ENCODE measurements around the gene DNAJB9. TPM values are rescaled to one million over a fixed set of nuclear protein-coding genes. Genes with fewer than 3 reads are reported as not detected.

DNAJB9 gene
- total and polyA plus RNA-seq, 9 of the 15 experiments (the other 6 are each of a cell fraction or from before 2014, with no cell fraction given): 4.3 to 34.2 (median 9.6) TPM

- FAIRE-seq (peak; percentile 86), ATAC-seq (peak; percentile 75), DNase-seq (ENCODE audit: extremely low read depth in 1 of 4, low spot score in 3 of 4) (peak; percentile 41 to 87 (median 60))
- under 1% methylated on average over 36 of the region's 36 CpGs for WGBS (ENCODE audit: insufficient coverage, low coverage, missing lambda C conversion rate)
- in situ Hi-C loops (cut with MboI): no loop called here
- H3K4me3 ChIP-seq: peak overlapping the region; percentile 72
- peaks cover 82% of the 10 kb centered on the region for H3K79me2 ChIP-seq (ENCODE audit: control insufficient read depth, insufficient read depth, low read length)
- H3K9ac ChIP-seq (ENCODE audit: insufficient read depth in 1 of 2, low read depth in 2 of 2, low read length in 2 of 2): peak overlapping the region; percentile 94 to 99
- POLR2A ChIA-PET: interaction anchor here (0.6 to 2.0 kb wide), 21 partner anchors 9 to 116 kb away, joined by 3 to 19 read pairs (median 3); partner anchors contain the start of gene PNPLA8
- no peaks in the 10 kb centered on the region for H3K27me3 ChIP-seq (ENCODE audit: control insufficient read depth in 2 of 2, insufficient read depth in 2 of 2, low read length in 2 of 2)
- CTCF ChIA-PET (ENCODE audit: low intra/inter-chr PET ratio): no interaction called here
- TSS peak; percentile 46 for BruUV-seq (replicated peaks)
- peak overlapping the region; percentile 92 for H3K27ac ChIP-seq (ENCODE audit: extremely low read depth, low read depth, low read length)
- H3K4me1 ChIP-seq (replicated peaks in 1 of 2; ENCODE audit: control insufficient read depth in 2 of 2, insufficient read depth in 2 of 2, low read length in 2 of 2): peaks cover 11 to 13% of the 10 kb centered on the region in 2 experiments; a peak in 4 of 5 replicates
- peaks cover 53% of the 10 kb centered on the region for H3K36me3 ChIP-seq (ENCODE audit: control insufficient read depth, insufficient read depth, low read length)
- peak overlapping the region; percentile 87 for H2AFZ ChIP-seq (ENCODE audit: low read depth, low read length)
- intact Hi-C loops (cut with micrococcal nuclease): loop anchor here (2.0 kb wide), 1 partner anchor 21 kb away; no protein-coding TSS in a partner anchor
- peak overlapping the region; percentile 98 for H3K4me2 ChIP-seq (ENCODE audit: insufficient read depth, low read length)
- no peaks in the 10 kb centered on the region for H3K9me3 ChIP-seq (replicated peaks; ENCODE audit: control insufficient read depth, insufficient read depth, low read depth, low read length)
- H4K20me1 ChIP-seq (replicated peaks; ENCODE audit: control insufficient read depth, insufficient read depth, low read length): no peaks in the 10 kb centered on the region
- H3K9me1 ChIP-seq (ENCODE audit: control insufficient read depth, insufficient read depth, low read length): no peaks in the 10 kb centered on the region
- TF ChIP-seq ZNF79 (CRISPR knock-in tag; IDR thresholded peaks at IDR 0.05; ENCODE audit: low read depth): no peak
- peak; percentile 28; the same call in 1 of the 2 replicates for TF ChIP-seq MYC (IDR thresholded peaks at IDR 0.05; ENCODE audit: low read depth, low read length)
- TF ChIP-seq MYC (CRISPR knock-in tag; IDR thresholded peaks at IDR 0.05; ENCODE audit: borderline replicate concordance, low read depth): no peak
- no peak for TF ChIP-seq NUFIP1 (IDR thresholded peaks at IDR 0.05; ENCODE audit: partially characterized antibody)
- TF ChIP-seq SAP30 (IDR thresholded peaks at IDR 0.05; ENCODE audit: borderline replicate concordance, insufficient read depth, low read depth, low read length, poor library complexity, severe bottlenecking): peak; percentile 65
- peak; percentile 78; the same call in 1 of the 2 replicates for TF ChIP-seq HSF4 (CRISPR knock-in tag; IDR thresholded peaks at IDR 0.05; ENCODE audit: borderline replicate concordance)
- no peak for TF ChIP-seq ZNF695 (CRISPR knock-in tag; IDR thresholded peaks at IDR 0.05)
- peak; percentile 66 for TF ChIP-seq CHD1 (IDR thresholded peaks at IDR 0.05; ENCODE audit: low read length)
- TF ChIP-seq ARID3A (IDR thresholded peaks at IDR 0.05; ENCODE audit: borderline replicate concordance, low read depth, low read length): no peak
- TF ChIP-seq ZNF212 (CRISPR knock-in tag; IDR thresholded peaks at IDR 0.05): no peak
- TF ChIP-seq ARID4B (CRISPR knock-in tag; IDR thresholded peaks at IDR 0.05): peak; percentile 10
- TF ChIP-seq DEAF1 (CRISPR knock-in tag; IDR thresholded peaks at IDR 0.05): peak; percentile 28; the same call in 1 of the 2 replicates
- no peak for TF ChIP-seq NONO (IDR thresholded peaks at IDR 0.05; ENCODE audit: low read depth in 2 of 2, low read length in 1 of 2)
Observed at GRCh38 chr7:108570146-108570755, 577 bp downstream of the DNAJB9 start.

Data from K562 (cell line).